GM23338 (cell line): ENCODE measurements around the gene DMBX1.

Source experiments
- CTCF ChIP-seq, 2 experiments: fragments of 200-600 bp in 1 of 2; sonication (generic) in 1 of 2; conservative IDR thresholded peaks; 2 replicates each; pipeline versions ENCODE4 v1.5.1 to v1.6.1; 2016 to 2017; ENCODE audit warnings: antibody characterized with exemption in 2 of 2, low read depth in 2 of 2, mild to moderate bottlenecking in 2 of 2, moderate library complexity in 1 of 2
- EZH2phosphoT487 ChIP-seq: fragments of 200-600 bp; sonication (generic); IDR thresholded peaks from one replicate; pipeline ENCODE4 v1.8.1; 2018; ENCODE audit warnings: antibody characterized with exemption; ENCODE audit not compliant: unreplicated experiment
- POLR2AphosphoS5 ChIP-seq: IDR thresholded peaks from 2 replicates; pipeline ENCODE4 v1.6.1; 2016; ENCODE audit warnings: antibody characterized with exemption, low read depth
- ZNF331 ChIP-seq: fragments of 250-450 bp; sonication (Bioruptor Pico); IDR thresholded peaks from 2 replicates; pipeline ENCODE4 v1.5.0; 2020; ENCODE audit warnings: low read depth, mild to moderate bottlenecking, moderate library complexity

DNA sequence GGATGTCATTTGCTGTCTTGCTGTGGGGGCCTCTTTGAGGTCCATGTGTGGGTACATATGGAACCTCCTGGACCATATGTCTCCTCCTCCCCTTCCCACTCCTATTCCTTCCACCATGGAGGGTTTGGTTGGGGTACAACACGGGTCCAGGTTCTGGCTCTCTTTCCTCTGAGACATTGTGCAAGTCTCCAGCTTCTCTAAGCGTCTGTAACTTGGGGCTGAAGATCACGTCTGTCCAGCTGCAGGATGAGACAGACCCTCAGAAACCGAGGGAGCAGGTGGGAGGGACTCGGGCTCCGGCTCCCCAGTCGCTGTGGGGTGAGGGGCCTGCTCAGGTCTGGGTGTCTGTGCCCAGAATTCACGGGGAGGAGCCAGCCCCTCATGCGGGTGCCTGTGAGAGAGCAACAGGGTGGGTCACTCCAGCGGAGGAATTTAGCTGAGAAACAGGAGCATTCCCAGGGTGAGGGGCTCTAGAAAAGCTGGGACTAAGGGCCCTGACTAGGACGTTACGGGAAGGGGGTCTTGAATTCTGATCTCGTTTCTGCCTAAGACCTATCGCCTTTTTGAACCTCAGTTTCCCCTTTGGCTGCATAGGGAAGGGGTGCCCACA, 42.0 kb upstream of the DMBX1 start:
- TF ChIP-seq CTCF (conservative IDR thresholded peaks at IDR 0.05; ENCODE audit: low read depth in 2 of 2) (no peak), POLR2AphosphoS5 (no peak), EZH2phosphoT487 (no peak), ZNF331 (CRISPR knock-in tag) (no peak)
